ENCODE results near the gene KAZN. TPM values are rescaled to one million over a fixed set of nuclear protein-coding genes. Genes with fewer than 3 reads are reported as not detected.
"Not testable (repeated sequence)": the region's sequence is repeated elsewhere in the genome, so short reads cannot be mapped to it uniquely, and the experiment has no call there.

KAZN gene
- total RNA-seq, 1 donor from 2014 or later, result 9.4 TPM

- peak; percentile 40 for DNase-seq (ENCODE audit: low spot score)
Measured at GRCh38 chr1:15028102-15028501, 429.6 kb downstream of the KAZN start.

- no peak for DNase-seq (ENCODE audit: low spot score)
Measured at GRCh38 chr1:15028616-15029015, 430.1 kb downstream of the KAZN start.

- no peak for DNase-seq (ENCODE audit: low spot score)
Measured at GRCh38 chr1:15029036-15029435, 430.6 kb downstream of the KAZN start.

- DNase-seq (ENCODE audit: low spot score), result no peak
Measured at GRCh38 chr1:15029786-15030185, 431.3 kb downstream of the KAZN start.

- no peak for DNase-seq (ENCODE audit: low spot score)
Measured at GRCh38 chr1:15031251-15031933, 432.9 kb downstream of the KAZN start.

- no peak for DNase-seq (ENCODE audit: low spot score)
Measured at GRCh38 chr1:15033264-15033663, 434.8 kb downstream of the KAZN start.

- no peak for DNase-seq (ENCODE audit: low spot score)
Measured at GRCh38 chr1:15034656-15035055, 436.2 kb downstream of the KAZN start.

- no peak for DNase-seq (ENCODE audit: low spot score)
Measured at GRCh38 chr1:15035236-15035635, 436.8 kb downstream of the KAZN start.

- DNase-seq (ENCODE audit: low spot score), result no peak
Measured at GRCh38 chr1:15036101-15036500, 437.6 kb downstream of the KAZN start.

- no peak for DNase-seq (ENCODE audit: low spot score)
Measured at GRCh38 chr1:15038232-15039016, 439.9 kb downstream of the KAZN start.

GRCh38 chr1:15039017-15039648, 440.6 kb downstream of the KAZN start:
- no peak for DNase-seq (ENCODE audit: low spot score)

- DNase-seq (ENCODE audit: low spot score), result no peak
Measured at GRCh38 chr1:15039901-15040300, 441.4 kb downstream of the KAZN start.

- not testable (repeated sequence) for DNase-seq (ENCODE audit: low spot score)
Measured at GRCh38 chr1:15040685-15041084, 442.2 kb downstream of the KAZN start.

GRCh38 chr1:15042866-15043265, 444.4 kb downstream of the KAZN start:
- no peak for DNase-seq (ENCODE audit: low spot score)

GRCh38 chr1:15043934-15044333, 445.4 kb downstream of the KAZN start:
- DNase-seq (ENCODE audit: low spot score), result no peak

- no peak for DNase-seq (ENCODE audit: low spot score)
Measured at GRCh38 chr1:15045123-15045522, 446.6 kb downstream of the KAZN start.

- DNase-seq (ENCODE audit: low spot score), result peak; percentile 89
Measured at GRCh38 chr1:15046487-15047165, 448.1 kb downstream of the KAZN start.

- DNase-seq (ENCODE audit: low spot score), result no peak
Measured at GRCh38 chr1:15047237-15047636, 448.8 kb downstream of the KAZN start.

GRCh38 chr1:15048437-15048980, 450.0 kb downstream of the KAZN start:
- no peak for DNase-seq (ENCODE audit: low spot score)

- no peak for DNase-seq (ENCODE audit: low spot score)
Measured at GRCh38 chr1:15049067-15049466, 450.6 kb downstream of the KAZN start.

GRCh38 chr1:15051882-15052528, 453.5 kb downstream of the KAZN start:
- DNase-seq (ENCODE audit: low spot score), result no peak
